OCI-LY3 (cell line): ENCODE data around the gene C1QL3.

ENCODE experiments used
- H2AFZ ChIP-seq: fragments of 200-600, 300-600 bp; shearing (Covaris generic); 2 replicates; pipeline ENCODE4 v1.6.0; 2014; ENCODE audit warnings: antibody characterized with exemption, low read depth, low read length
- H3K27ac ChIP-seq: fragments of 200-600, 300-600 bp; sonication (generic); 2 replicates; pipeline ENCODE4 v1.5.1; 2014; ENCODE audit warnings: mild to moderate bottlenecking, low read length, moderate library complexity, mixed read lengths
- H3K27me3 ChIP-seq: fragments of 200-600, 300-600 bp; sonication (generic); 2 replicates; pipeline ENCODE4 v1.6.1; 2014; ENCODE audit warnings: low read depth, low read length, mixed read lengths
- H3K36me3 ChIP-seq: fragments of 200-600, 300-600 bp; sonication (generic); replicated peaks from 2 replicates; pipeline ENCODE3; 2014; ENCODE audit warnings: low read depth, low read length, mixed read lengths
- H3K4me1 ChIP-seq: fragments of 300-600, 200-600 bp; sonication (generic); 2 replicates; pipeline ENCODE4 v1.6.1; 2014; ENCODE audit warnings: low read length, mixed read lengths
- H3K4me2 ChIP-seq: fragments of 200-600, 300-600 bp; sonication (generic); 2 replicates; pipeline ENCODE4 v1.6.1; 2014; ENCODE audit warnings: low read length, mixed read lengths
- H3K4me3 ChIP-seq: fragments of 300-600, 200-600 bp; sonication (generic); 2 replicates; pipeline ENCODE4 v1.5.1; 2014; ENCODE audit warnings: antibody characterized with exemption, mild to moderate bottlenecking, low read length, moderate library complexity
- H3K79me2 ChIP-seq: fragments of 300-600, 200-600 bp; shearing (Covaris generic); 2 replicates; pipeline ENCODE4 v1.6.1; 2014; ENCODE audit warnings: mild to moderate bottlenecking, low read length, mixed read lengths
- H3K9ac ChIP-seq: fragments of 300-600, 200-600 bp; shearing (Covaris generic); 2 replicates; pipeline ENCODE4 v1.6.0; 2014; ENCODE audit warnings: mild to moderate bottlenecking, low read length, moderate library complexity
- H3K9me3 ChIP-seq: fragments of 200-600, 300-600 bp; shearing (Covaris generic); 2 replicates; pipeline ENCODE4 v1.6.1; 2014; ENCODE audit warnings: low read length, mixed read lengths; ENCODE audit not compliant: insufficient read depth
- H4K20me1 ChIP-seq: fragments of 200-600, 300-600 bp; sonication (generic); 2 replicates; pipeline ENCODE4 v1.6.1; 2016; ENCODE audit warnings: low read length, mixed read lengths; ENCODE audit not compliant: insufficient read depth
- EZH2phosphoT487 ChIP-seq: fragments of 200-600 bp; shearing (Covaris generic); IDR thresholded peaks from 2 replicates; pipeline ENCODE4 v1.6.1; 2018; ENCODE audit warnings: antibody characterized with exemption, mixed run types, low read depth
- TF ChIP-seq, protein P1 (sequence below): fragments of 200-600, 300-600 bp; sonication (generic); IDR thresholded peaks from 2 replicates; pipeline ENCODE4 v1.5.1; 2014; ENCODE audit warnings: antibody characterized with exemption, low read length, low read depth

Gene C1QL3

DNA sequence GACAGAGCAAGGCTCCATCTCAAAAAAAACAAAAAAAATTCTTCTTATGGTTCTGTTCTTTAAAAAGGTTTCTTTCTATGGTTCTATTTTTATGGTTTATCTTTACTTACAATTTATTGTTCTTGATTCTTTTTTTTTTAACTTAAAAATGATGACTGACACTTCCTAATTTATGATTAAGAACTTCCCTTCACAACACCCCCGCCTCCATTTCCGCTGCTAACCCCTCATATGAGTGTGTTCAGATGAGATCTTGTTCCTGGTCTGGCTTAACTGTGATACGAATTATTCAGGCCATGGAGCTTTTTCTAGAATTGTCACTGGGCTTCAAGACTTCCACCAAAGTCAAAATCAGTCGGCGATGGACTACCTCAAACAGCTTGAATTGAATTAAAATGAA, 50.9 kb downstream of the C1QL3 start:
- TF ChIP-seq EZH2phosphoT487 = no peak
- TF ChIP-seq, protein P1, sequence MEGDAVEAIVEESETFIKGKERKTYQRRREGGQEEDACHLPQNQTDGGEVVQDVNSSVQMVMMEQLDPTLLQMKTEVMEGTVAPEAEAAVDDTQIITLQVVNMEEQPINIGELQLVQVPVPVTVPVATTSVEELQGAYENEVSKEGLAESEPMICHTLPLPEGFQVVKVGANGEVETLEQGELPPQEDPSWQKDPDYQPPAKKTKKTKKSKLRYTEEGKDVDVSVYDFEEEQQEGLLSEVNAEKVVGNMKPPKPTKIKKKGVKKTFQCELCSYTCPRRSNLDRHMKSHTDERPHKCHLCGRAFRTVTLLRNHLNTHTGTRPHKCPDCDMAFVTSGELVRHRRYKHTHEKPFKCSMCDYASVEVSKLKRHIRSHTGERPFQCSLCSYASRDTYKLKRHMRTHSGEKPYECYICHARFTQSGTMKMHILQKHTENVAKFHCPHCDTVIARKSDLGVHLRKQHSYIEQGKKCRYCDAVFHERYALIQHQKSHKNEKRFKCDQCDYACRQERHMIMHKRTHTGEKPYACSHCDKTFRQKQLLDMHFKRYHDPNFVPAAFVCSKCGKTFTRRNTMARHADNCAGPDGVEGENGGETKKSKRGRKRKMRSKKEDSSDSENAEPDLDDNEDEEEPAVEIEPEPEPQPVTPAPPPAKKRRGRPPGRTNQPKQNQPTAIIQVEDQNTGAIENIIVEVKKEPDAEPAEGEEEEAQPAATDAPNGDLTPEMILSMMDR = no peak

DNA sequence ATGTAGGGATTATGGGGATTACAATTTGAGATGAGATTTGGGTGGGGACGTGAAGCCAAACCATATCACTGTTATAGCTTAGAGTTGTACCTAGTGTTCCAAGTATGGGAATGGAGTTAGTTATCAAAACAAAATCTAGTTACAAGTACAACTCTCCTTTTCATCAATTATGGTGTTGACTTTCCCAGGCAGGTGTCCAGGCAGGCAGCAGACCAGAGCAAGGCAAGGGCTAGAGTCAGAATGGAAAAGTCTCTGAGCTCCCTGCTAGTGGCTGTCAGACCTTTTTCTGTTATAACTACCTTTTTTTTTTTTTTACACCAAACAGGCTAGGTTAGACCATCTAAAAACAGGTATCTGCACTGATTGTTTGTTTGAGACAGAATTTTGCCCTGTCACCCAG, 55.7 kb downstream of the C1QL3 start:
- no peak overlapping the region for H3K4me2 ChIP-seq
- no peaks in the 10 kb centered on the region for H3K27me3 ChIP-seq
- H3K9ac ChIP-seq = no peak overlapping the region
- no peaks in the 10 kb centered on the region for H3K9me3 ChIP-seq
- H3K36me3 ChIP-seq = no peaks in the 10 kb centered on the region
- TF ChIP-seq EZH2phosphoT487 = no peak
- TF ChIP-seq, protein P1 = no peak
- no peaks in the 10 kb centered on the region for H3K79me2 ChIP-seq
- H2AFZ ChIP-seq = no peak overlapping the region
- no peak overlapping the region for H3K4me3 ChIP-seq
- H3K4me1 ChIP-seq = no peaks in the 10 kb centered on the region
- no peaks in the 10 kb centered on the region for H4K20me1 ChIP-seq
- no peak overlapping the region for H3K27ac ChIP-seq

More for the DNA sequence above, 50.9 kb downstream of the C1QL3 start:
- Histone ChIP-seq H3K27ac (no peak overlapping the region), H3K9ac (no peak overlapping the region), H3K4me1 (no peaks in the 10 kb centered on the region), H3K4me2 (no peak overlapping the region), H3K4me3 (no peak overlapping the region), H3K27me3 (no peaks in the 10 kb centered on the region), H3K79me2 (no peaks in the 10 kb centered on the region), H3K36me3 (no peaks in the 10 kb centered on the region), H3K9me3 (no peaks in the 10 kb centered on the region), H2AFZ (no peak overlapping the region), H4K20me1 (no peaks in the 10 kb centered on the region)
